Left hindlimb (tissue), 1 donor: ENCODE measurements around the gene SYNGR2.

Source experiments
- DNase-seq: peaks from one replicate; pipeline ENCODE4 v3.0.0-alpha.2; 2018

SYNGR2 gene

GRCh38 chr17:78173097-78173715, 4.8 kb downstream of the SYNGR2 start:
- no peak for DNase-seq

DNA sequence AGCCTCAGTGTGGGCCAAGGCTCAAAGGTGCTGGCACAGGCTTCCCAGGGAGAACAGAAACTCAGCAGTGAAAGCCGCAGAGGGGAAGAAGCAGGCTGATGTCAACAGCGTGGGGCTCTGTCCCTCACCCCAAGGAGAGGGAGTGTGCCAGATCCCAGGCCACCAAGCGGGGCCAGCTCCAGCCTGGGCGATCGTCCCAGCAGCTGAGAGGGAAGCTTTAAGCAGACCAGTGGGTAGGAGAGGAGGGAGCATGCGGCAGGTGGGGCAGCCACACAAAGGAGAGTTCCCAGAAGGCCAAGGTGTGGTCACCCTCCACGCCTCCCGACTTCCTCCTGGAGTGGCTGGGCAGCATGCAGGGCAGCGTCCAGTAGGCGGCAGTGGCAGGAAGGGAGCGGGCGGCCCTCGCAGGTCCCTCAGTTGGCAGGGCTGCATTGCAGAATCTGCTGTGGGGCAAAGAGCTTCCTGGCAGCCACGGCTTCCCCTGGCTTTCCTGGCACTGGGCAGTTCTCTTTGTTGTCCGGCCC, 6.0 kb downstream of the SYNGR2 start:
- DNase-seq = peak; percentile 57

GRCh38 chr17:78174870-78175642, 6.7 kb downstream of the SYNGR2 start:
- no peak for DNase-seq

- no peak for DNase-seq
These were observed 7.2 kb downstream of the SYNGR2 start for GRCh38 chr17:78175643-78175981.

DNA sequence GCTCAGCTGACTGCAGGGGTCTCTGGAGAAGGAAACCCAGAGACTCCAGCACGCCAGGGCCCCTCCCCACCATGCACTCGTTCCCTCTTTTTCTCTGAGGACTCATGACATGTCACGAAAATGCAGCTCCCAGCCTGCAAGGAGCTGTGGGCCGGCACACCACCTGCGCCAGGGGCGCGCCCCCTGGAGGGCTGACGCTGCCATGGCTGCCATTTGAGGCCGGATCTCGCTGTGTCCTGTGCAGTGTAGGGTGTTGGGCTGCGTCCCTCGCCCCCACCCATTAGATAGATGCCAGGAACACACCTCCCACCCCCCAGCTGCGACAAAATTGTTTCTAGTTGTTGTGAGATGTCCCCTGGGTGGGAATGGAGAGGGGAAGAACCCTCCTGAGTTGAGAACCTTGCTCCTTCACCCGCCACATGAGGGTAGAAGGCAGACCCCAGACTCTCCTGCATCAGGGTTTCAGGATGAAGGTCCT, 8.2 kb downstream of the SYNGR2 start:
- peak; percentile 69 for DNase-seq

GRCh38 chr17:78179372-78179771, 11.0 kb downstream of the SYNGR2 start:
- no peak for DNase-seq

- DNase-seq = no peak
These were observed 11.7 kb downstream of the SYNGR2 start for GRCh38 chr17:78180083-78180482.

DNA sequence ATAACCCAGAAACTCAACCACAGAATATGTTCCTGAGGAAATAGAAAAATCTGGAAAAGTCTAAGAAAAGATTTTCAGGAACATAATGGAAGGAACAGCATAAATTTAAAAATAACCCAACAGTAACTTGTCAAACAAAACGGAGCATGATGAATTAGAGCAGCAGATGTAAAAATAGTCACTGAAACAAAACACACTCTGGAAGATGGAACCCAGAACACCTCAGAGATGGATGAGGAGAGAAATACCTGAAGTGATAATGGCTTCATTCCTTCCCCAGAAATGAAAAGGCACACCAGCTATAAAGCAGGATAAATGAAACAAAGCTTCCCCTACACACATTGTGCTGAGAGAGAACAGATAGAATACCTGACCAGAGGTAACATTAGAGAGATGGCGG, 12.1 kb downstream of the SYNGR2 start:
- DNase-seq = no peak

- no peak for DNase-seq
These were observed 14.1 kb downstream of the SYNGR2 start for GRCh38 chr17:78182504-78182903.

DNA sequence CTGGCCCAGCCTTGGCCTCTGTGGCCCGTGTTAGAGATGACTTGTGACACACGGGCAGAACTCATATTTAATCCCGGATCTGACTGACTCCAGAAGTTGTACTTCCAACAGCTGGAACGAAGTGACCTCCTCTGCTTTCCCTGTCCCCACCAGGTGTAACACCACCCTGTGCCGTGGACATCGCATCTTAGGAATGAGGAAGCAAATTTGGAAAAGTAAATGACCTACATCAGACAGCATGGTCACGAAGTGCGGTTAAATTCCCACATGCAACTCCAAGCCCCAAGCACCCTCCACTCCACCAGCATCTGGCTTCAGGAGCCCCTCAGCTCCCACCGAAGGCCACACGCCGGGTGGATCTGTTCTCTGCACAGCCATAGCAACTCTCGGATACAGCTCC, 15.5 kb downstream of the SYNGR2 start:
- DNase-seq = no peak

DNA sequence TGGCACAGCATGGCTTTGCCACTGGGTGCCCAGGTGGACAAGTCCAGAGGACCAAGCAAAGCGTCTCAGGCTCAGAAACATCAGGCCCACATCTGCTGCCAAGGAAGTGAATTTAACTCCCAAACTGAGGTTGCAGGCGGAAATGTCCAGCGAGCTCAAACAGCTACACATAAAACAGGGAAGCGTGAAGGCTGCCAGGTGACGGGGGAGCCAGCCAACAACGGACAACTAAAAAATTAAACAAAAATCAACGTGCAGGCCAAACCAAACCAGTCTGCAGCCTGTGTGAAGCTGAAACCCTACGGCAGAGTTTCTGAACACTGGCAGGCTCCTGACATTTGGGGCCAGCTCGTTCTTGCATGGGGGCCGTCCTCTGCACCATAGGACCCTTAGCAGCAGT, 16.0 kb downstream of the SYNGR2 start:
- no peak for DNase-seq

- DNase-seq = no peak
These were observed 16.5 kb downstream of the SYNGR2 start for GRCh38 chr17:78184868-78185267.

DNA sequence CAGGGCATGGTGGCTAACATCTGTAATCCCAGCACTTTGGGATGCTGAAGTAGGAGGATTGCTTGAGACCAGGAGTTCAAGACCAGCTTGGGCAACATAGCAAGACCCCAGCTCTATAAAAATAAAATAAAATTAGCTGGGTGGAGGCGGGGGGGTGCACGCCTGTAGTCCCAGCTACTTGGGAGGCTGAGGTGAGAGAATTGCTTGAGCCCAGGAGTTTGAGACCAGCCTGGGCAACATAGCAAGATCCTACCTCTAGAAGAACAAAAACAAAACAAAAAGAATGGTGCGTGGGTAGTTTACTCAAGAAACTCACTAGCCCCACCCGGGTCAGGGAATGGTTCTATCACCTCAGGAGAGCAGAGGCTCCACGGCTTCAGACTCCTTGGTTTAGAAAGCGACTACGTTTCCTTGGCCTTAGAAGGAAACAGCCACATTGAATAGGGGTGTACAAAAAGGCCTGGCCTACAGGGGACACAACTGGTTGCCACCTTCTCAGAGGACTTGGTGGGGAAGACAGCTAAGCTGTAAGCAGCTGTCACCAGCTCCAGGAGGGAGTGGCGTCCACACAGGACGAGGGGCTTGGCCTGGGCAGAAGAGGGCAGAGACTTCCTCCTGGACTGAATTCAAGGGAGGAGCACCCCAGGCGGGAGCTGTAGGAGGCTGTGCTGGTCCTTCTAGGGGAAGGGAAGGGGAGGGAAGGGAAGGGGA, 17.8 kb downstream of the SYNGR2 start:
- peak; percentile 69 for DNase-seq

DNA sequence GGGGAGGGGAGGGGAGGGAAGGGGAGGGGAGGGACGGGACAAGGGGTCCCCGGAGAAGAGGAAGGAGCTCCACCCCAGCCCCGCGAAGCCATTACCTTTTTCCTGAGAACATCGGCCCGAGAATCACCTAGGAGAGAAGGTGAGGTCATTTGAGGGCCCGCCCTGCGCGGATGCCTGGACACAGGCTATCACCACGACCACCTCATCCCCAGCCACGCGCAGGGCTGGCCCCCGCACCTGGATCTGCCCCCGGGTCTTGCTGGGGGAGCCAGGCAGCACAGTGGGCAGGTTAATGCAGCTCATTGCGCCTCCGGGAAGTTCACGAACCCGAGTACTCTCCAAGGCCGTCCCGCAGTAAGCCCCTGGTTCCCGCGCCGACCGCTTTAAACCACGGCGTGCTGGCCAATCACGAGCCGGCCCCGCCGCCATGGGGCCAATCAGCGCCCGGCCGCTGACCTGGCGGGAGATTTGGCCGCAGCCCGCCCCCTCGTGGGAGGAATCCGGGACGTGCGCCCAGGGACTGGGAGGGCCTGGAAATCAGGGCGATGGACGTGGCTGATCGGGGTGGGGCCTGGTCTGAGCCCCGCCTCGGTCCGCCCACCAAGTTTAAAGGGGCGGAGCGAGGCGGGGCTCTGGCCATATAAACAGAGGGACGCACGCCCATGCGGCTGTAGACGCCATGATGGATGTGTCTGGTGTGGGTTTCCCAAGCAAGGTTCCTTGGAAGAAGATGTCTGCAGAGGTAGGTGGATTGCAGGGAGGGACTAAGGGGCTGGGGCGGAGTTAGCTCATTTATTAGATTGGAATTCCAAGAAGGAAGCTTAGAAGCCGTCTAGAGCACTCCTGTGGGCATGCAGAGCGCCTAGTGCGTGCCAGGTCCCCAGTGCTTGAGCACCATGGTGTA, 18.6 kb downstream of the SYNGR2 start, which contains the start of the genes AFMID and TK1:
AFMID (plus strand) TSS at position 671 of the 904 bp plus-strand sequence; CDS start at position 680, 9 bp downstream.
TK1 (minus strand) TSS at position 361 of the 904 bp plus-strand sequence; CDS start at position 303, 58 bp downstream.
- DNase-seq = peak; percentile 99

- DNase-seq = no peak
These were observed 28.3 kb downstream of the SYNGR2 start for GRCh38 chr17:78196716-78197115.

DNA sequence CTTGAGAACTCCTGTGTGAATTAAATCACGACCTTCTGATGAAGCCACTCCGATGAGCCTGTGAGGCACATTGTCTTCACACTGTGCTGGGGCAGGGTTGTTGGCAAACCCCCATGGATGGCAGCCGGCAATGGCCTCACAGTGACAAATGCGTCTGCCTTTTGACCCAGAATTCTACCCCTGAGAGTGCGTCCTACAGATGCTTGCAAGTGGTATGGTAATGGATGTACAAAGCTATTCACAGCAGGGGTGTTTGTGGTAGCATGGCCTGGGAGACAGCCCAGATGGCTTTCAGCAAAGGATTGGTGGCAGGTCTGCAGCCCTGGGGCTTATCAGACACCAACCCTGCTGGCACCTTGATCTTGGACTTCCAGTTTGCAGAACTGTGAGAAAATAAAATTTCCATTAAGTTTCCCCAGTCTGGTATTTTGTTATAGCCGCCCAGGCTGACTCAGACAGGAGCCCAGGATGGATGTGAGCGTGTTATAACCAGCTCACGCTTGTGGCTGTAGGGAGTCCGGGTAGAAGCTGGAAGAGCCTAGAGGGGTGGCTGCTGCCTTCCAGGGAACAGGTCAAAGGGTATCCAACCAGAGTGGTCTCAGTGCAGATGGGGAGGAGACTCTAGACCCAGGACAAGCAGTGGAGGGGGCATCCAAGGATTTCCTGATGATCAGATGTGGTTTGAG, 28.9 kb downstream of the SYNGR2 start:
- no peak for DNase-seq

- no peak for DNase-seq
These were observed 32.1 kb downstream of the SYNGR2 start for GRCh38 chr17:78200451-78200850.

GRCh38 chr17:78202666-78203065, 34.3 kb downstream of the SYNGR2 start:
- DNase-seq = no peak

DNA sequence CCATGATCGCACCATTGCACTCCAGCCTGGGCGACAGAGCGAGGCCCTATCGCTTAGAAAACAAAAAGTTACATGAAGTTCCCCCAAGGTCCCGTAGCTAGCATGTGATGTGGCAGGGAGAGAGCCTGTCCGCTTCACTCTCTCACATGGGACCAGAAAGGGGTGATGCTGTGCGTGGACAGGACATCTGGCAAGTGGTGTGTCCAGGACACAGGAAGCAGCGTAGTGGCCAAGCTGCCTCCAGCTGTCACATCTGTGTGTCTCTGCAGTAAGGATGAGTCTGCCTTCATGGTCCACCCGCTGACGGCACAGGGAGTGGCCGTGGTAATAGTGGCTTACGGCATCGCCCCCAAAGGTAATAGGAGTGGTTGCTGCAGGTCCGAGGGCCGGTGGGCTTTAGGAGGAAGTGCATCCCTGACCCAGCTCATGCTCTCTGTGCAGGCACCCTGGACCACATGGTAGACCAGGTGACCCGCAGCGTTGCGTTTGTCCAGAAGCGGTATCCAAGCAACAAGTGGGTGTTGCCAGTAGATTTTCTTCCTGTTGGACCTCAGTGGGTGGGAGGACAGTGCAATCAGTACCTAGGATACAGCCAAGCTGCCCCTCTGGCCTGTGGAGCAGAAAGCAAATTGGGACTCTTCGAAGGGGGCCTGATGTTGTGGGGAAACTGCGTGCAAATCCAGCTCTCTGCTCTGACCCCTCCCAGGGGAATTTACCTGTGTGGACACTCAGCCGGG, 36.2 kb downstream of the SYNGR2 start:
- DNase-seq = no peak

DNA sequence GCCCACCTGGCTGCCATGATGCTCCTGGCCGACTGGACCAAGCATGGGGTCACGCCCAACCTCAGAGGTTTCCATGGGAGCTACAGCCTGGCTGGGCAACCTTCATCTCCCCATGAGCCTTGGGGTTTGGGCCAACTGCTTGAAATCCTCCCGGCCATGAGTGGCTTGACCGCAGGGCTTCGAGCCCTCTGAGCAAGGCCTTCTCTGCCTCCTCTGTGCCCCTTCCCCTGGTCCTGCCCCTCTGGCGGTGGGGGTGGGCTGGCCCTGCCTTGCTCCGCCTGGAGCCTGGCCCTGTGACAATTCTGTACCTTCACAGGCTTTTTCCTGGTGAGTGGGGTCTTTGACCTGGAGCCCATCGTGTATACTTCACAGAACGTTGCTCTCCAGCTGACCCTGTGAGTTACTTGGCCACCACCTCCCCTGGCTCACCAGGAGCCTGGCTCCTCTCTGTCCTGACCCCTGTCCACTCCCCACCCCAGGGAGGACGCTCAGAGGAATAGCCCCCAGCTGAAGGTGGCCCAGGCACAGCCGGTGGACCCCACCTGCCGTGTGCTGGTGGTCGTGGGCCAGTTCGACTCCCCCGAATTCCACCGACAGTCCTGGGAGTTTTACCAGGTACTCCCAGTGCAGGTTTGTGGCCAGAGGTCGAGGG, 36.9 kb downstream of the SYNGR2 start:
- no peak for DNase-seq
